NCI-H345 treated with DMSO at 0.1 percent for 48 hours (cell line): ENCODE results near the gene KIAA1549.

Experiments
- DNase-seq: peaks from one replicate; lab custom pipeline; 2025; ENCODE audit not compliant: unreplicated experiment; lab: John Stamatoyannopoulos, UW

KIAA1549 gene

GRCh38 chr7:138886501-138886917, 94.7 kb downstream of the KIAA1549 start:
- peak; percentile 39 for DNase-seq

- DNase-seq: no peak
Observed at GRCh38 chr7:138885383-138886147, 95.6 kb downstream of the KIAA1549 start.

- no peak for DNase-seq
Observed at GRCh38 chr7:138882249-138882648, 98.9 kb downstream of the KIAA1549 start.

GRCh38 chr7:138881579-138882188, 99.5 kb downstream of the KIAA1549 start:
- no peak for DNase-seq

- DNase-seq: no peak
Observed at GRCh38 chr7:138880881-138881578, 100.2 kb downstream of the KIAA1549 start.

GRCh38 chr7:138879356-138879755, 101.8 kb downstream of the KIAA1549 start:
- DNase-seq: no peak

GRCh38 chr7:138878856-138879255, 102.3 kb downstream of the KIAA1549 start:
- DNase-seq: no peak

- no peak for DNase-seq
Observed at GRCh38 chr7:138878051-138878450, 103.1 kb downstream of the KIAA1549 start.

GRCh38 chr7:138876326-138876725, 104.9 kb downstream of the KIAA1549 start:
- no peak for DNase-seq

GRCh38 chr7:138875794-138876193, 105.4 kb downstream of the KIAA1549 start:
- no peak for DNase-seq

GRCh38 chr7:138873220-138873892, 107.8 kb downstream of the KIAA1549 start:
- no peak for DNase-seq

GRCh38 chr7:138872576-138872975, 108.6 kb downstream of the KIAA1549 start:
- no peak for DNase-seq

GRCh38 chr7:138871814-138872090, 109.4 kb downstream of the KIAA1549 start:
- DNase-seq: no peak

GRCh38 chr7:138871065-138871813, 110.0 kb downstream of the KIAA1549 start:
- DNase-seq: no peak

GRCh38 chr7:138869353-138869752, 111.8 kb downstream of the KIAA1549 start:
- no peak for DNase-seq

- DNase-seq: no peak
Observed at GRCh38 chr7:138868711-138869110, 112.5 kb downstream of the KIAA1549 start.

GRCh38 chr7:138867744-138868143, 113.4 kb downstream of the KIAA1549 start:
- no peak for DNase-seq

GRCh38 chr7:138866353-138866752, 114.8 kb downstream of the KIAA1549 start:
- DNase-seq: no peak

- DNase-seq: no peak
Observed at GRCh38 chr7:138865843-138866242, 115.3 kb downstream of the KIAA1549 start.

GRCh38 chr7:138864667-138865066, 116.5 kb downstream of the KIAA1549 start:
- no peak for DNase-seq

GRCh38 chr7:138863931-138864330, 117.3 kb downstream of the KIAA1549 start:
- no peak for DNase-seq
